NT2/D1 (cell line): ENCODE measurements around the gene RNU1-4.
"Not testable (repeated sequence)": the region's sequence is repeated elsewhere in the genome, so short reads cannot be mapped to it uniquely, and the experiment has no call there.

Experiments used
- DNase-seq: peaks from one replicate; pipeline ENCODE4 v3.0.0-alpha.2; 2011; ENCODE audit warnings: low read depth, low spot score
- H3K27me3 ChIP-seq: 2 replicates; pipeline ENCODE4 v1.6.0; 2011; ENCODE audit warnings: mild to moderate bottlenecking; ENCODE audit not compliant: insufficient read length, insufficient read depth
- H3K36me3 ChIP-seq: 2 replicates; pipeline ENCODE4 v1.6.1; 2011; ENCODE audit warnings: mild to moderate bottlenecking, low read length, mixed read lengths; ENCODE audit not compliant: insufficient read depth, insufficient read length
- H3K4me1 ChIP-seq: 2 replicates; pipeline ENCODE4 v1.5.1; 2011; ENCODE audit not compliant: insufficient read depth, insufficient read length
- H3K4me3 ChIP-seq: 2 replicates; pipeline ENCODE4 v1.5.1; 2011; ENCODE audit warnings: low read depth; ENCODE audit not compliant: insufficient read length
- H3K9ac ChIP-seq: 2 replicates; pipeline ENCODE4 v1.6.0; 2011; ENCODE audit warnings: low read depth; ENCODE audit not compliant: insufficient read length
- H3K9me3 ChIP-seq: 2 replicates; pipeline ENCODE4 v1.5.1; 2011; ENCODE audit warnings: mild to moderate bottlenecking, low read length; ENCODE audit not compliant: insufficient read depth

The RNU1-4 gene

GRCh38 chr1:16757574-16757973 lies 17.3 kb downstream of the RNU1-4 start:
- not testable (repeated sequence) for H3K4me3 ChIP-seq, H3K36me3 ChIP-seq, DNase-seq, H3K9me3 ChIP-seq, H3K9ac ChIP-seq, H3K27me3 ChIP-seq, H3K4me1 ChIP-seq

DNA sequence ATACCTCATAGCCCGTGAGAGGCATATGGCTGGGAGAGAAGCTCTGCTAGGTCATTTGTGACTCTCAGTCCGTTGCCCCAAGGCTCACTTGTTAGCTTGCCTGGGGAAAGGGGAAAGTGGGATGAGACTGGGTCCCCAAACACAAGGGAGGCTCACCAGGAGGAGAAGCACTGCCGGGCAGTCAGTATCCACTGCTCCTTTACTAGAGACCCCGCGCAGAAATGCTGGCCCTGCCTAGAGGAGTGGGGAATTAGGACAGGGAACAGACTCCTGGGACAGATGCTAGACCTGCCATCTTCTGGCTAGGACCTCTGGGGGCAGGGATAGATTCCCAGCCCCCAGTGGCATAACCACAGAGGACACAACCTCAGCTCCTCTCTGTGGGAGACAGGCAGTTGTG lies 17.7 kb downstream of the RNU1-4 start:
- not testable (repeated sequence) for H3K4me1 ChIP-seq, H3K36me3 ChIP-seq, H3K9ac ChIP-seq, H3K9me3 ChIP-seq, H3K27me3 ChIP-seq, H3K4me3 ChIP-seq, DNase-seq

GRCh38 chr1:16759041-16759493 lies 18.8 kb downstream of the RNU1-4 start:
- H3K4me1 ChIP-seq, H3K9me3 ChIP-seq, H3K9ac ChIP-seq, DNase-seq, H3K36me3 ChIP-seq, H3K27me3 ChIP-seq, H3K4me3 ChIP-seq: not testable (repeated sequence)

DNA sequence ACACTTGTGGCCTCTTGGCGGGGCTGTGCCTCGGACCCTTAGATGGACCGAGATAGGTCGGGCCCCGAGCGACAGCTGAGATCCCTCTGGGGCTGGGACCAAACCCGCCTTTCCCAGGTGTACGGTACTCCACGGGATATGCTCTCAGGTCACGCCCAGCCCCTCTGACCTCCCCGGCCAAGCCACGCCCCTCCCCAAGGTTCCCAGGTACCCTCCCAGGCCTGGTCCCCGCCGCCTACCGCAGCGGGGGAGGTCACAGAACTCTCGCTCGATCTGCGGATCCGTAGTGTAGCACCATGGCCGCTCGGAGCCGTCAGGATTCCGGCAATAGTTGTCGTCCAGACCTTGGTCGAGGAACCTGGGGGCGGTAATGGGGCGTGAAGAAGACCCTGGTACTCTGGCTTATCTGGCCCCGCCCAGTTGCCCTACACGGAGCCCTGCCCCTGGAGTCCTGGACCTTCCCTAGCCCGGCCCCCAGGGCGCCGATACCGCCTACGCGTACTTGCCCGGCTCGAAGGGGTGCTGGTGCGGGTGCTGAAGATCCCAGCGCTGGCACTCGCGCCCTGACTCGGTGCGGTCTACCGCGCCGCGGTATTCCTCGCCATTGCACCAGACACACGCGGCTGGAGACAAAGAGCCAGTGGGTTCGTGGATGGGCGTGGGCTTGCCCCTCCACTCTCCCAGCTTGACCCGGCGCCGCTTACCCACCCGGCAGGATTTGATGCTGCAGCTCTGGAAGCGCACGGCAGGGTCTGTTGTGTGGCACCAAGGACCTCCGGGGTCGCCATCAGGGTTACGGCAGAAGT lies 19.5 kb downstream of the RNU1-4 start:
- not testable (repeated sequence) for H3K9me3 ChIP-seq

GRCh38 chr1:16760456-16760765 lies 20.1 kb downstream of the RNU1-4 start:
- H3K27me3 ChIP-seq, DNase-seq, H3K4me3 ChIP-seq: not testable (repeated sequence)

More for the DNA sequence above, 19.5 kb downstream of the RNU1-4 start:
- H3K36me3 ChIP-seq, DNase-seq, H3K27me3 ChIP-seq, H3K4me3 ChIP-seq, H3K9ac ChIP-seq, H3K4me1 ChIP-seq: not testable (repeated sequence)

DNA sequence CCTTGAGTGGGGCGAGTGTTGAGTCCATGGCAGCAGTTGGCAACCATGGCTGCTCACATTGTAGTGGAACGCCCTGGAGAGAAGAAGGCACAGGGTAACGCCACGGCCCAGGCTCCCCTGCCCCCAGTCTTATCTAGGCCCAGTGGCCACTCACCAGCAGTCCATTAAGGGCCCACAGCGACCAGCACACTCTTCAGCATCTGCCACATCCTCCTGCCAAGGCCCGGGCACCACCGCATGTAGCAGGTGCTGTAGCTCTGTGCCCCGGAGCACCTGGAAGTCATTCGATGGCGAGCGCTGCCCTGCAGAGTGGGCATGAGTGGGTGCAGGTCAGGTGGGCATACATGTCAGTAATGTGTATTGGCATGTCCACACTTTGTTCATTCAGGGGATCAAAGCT lies 20.5 kb downstream of the RNU1-4 start:
- DNase-seq, H3K4me3 ChIP-seq: not testable (repeated sequence)

More at GRCh38 chr1:16760456-16760765, 20.1 kb downstream of the RNU1-4 start:
- H3K9ac ChIP-seq, H3K9me3 ChIP-seq, H3K36me3 ChIP-seq, H3K4me1 ChIP-seq: not testable (repeated sequence)

GRCh38 chr1:16764248-16764819 lies 24.0 kb downstream of the RNU1-4 start:
- not testable (repeated sequence) for H3K27me3 ChIP-seq, H3K9ac ChIP-seq, H3K9me3 ChIP-seq, H3K4me1 ChIP-seq, H3K4me3 ChIP-seq, H3K36me3 ChIP-seq, DNase-seq

More for the DNA sequence above, 20.5 kb downstream of the RNU1-4 start:
- H3K9ac ChIP-seq, H3K9me3 ChIP-seq, H3K36me3 ChIP-seq, H3K27me3 ChIP-seq, H3K4me1 ChIP-seq: not testable (repeated sequence)

DNA sequence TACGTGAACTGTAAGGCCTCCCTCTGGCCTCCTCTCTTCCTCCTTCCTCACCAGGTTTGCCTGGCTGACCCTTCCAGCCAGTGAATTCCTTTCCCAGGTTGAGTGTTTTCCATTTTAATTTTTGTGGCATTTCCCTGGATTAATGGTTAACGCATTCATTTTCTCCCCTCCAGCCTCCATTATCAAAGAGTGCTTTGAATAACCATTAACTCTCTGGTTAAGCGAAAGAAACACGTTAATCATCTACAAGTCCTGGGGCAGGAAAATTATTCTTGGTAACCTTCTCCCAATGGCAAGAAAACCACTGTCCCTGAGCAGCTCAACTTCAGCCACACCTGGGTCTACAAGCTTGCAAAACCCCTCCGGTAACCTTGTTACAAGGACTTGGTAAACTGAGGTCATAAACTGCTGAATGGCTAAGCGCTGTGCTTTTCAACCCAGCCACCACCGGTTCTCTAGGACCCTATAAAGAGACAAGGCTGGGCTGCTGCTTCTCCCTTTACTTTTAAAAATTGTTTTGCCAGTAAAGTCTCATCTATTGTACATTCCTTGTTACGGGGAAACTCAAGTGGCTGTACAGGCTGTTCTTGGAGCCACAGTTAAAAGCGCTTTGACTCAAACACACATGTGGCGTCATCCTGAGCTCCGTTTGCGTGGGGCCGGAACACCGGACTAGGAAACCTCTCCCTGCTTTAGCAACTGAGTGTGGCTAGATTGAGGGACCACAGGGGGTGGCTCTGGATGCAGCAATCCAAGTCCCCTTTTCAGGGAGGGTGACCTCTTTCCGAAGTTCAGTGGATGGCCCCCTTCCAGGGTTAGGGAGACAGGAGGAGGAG lies 24.7 kb downstream of the RNU1-4 start:
- DNase-seq, H3K27me3 ChIP-seq, H3K9ac ChIP-seq, H3K4me1 ChIP-seq, H3K9me3 ChIP-seq, H3K36me3 ChIP-seq, H3K4me3 ChIP-seq: not testable (repeated sequence)

GRCh38 chr1:16765731-16766605 lies 25.7 kb downstream of the RNU1-4 start:
- not testable (repeated sequence) for H3K9ac ChIP-seq, DNase-seq, H3K4me1 ChIP-seq, H3K36me3 ChIP-seq, H3K27me3 ChIP-seq, H3K9me3 ChIP-seq, H3K4me3 ChIP-seq

- not testable (repeated sequence) for H3K9ac ChIP-seq, H3K36me3 ChIP-seq, H3K4me1 ChIP-seq, H3K9me3 ChIP-seq, H3K27me3 ChIP-seq, H3K4me3 ChIP-seq, DNase-seq
These were observed 26.5 kb downstream of the RNU1-4 start for GRCh38 chr1:16766689-16767256.

- H3K27me3 ChIP-seq, H3K4me3 ChIP-seq, H3K36me3 ChIP-seq, H3K4me1 ChIP-seq, DNase-seq, H3K9me3 ChIP-seq, H3K9ac ChIP-seq: not testable (repeated sequence)
These were observed 29.9 kb downstream of the RNU1-4 start for GRCh38 chr1:16770139-16770759.
